Measurements from ENCODE around the gene SORCS3. TPM values are rescaled to one million over a fixed set of nuclear protein-coding genes. Genes with fewer than 3 reads are reported as not detected.

SORCS3 gene
- total RNA-seq, 1 experiment from 2014 or later = 0.18 TPM

DNA sequence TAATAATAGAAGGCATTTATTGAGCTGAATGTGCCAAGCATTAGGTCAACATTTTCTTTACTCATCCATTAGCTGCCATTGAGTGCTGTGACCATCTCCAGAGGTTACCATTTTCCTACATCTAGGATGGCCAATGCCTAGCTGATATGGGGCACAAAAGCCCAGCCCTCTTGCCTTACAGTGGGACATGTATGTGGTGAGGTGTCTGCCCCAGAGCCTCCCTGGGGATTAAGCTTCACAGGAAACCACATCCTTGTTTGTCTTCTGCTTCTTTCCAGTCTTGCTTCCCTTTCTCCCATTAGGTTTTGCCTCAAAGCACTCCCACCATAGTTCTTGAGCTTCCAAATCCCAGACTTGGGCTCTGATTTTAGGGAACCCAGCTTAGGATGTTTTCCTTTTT lies 258.7 kb downstream of the SORCS3 start:
- H3K4me1 Mint-ChIP-seq (ENCODE audit: low read depth, unreplicated experiment) = no peaks in the 10 kb centered on the region
- no TSS peak for BruUV-seq (replicated peaks)
- H3K36me3 ChIP-seq (ENCODE audit: control insufficient read depth, insufficient read depth, low read length) = no peaks in the 10 kb centered on the region

DNA sequence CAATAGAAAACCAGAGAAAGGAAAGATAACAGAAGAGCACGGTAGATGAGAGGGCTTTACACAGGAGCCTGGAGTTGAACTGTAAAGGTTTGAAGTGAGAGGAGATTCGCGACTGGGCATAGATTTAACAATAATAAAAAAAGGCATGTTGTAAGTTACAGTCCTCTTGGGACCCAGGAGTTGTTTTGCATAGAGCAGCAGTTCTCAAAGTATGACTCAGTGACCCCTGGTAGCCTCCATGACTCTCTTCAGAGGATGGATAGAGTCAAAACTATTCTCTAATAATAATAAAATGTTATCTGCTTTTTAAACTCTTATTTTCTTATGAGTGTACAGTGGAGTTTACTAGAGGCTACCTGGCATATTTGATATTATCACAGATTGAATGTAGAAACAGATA lies 262.3 kb downstream of the SORCS3 start:
- Mint-ChIP-seq H3K36me3 (ENCODE audit: insufficient read depth, unreplicated experiment) (no peaks in the 10 kb centered on the region), H3K4me3 (ENCODE audit: unreplicated experiment) (no peak overlapping the region), H3K27me3 (ENCODE audit: insufficient read depth, unreplicated experiment) (peaks cover 11% of the 10 kb centered on the region), H3K27ac (ENCODE audit: unreplicated experiment) (no peak overlapping the region), H3K9me3 (ENCODE audit: unreplicated experiment) (no peaks in the 10 kb centered on the region), H3K4me1 (ENCODE audit: low read depth, unreplicated experiment) (no peaks in the 10 kb centered on the region)
- Histone ChIP-seq H3K9me3 (no peaks in the 10 kb centered on the region), H3K4me3 (ENCODE audit: low read depth, low read length) (no peak overlapping the region), H3K27me3 (replicated peaks; ENCODE audit: control insufficient read depth, insufficient read depth, low read length) (no peaks in the 10 kb centered on the region), H3K36me3 (ENCODE audit: control insufficient read depth, insufficient read depth, low read length) (no peaks in the 10 kb centered on the region), H3K4me1 (no peaks in the 10 kb centered on the region)
- POLR2A ChIA-PET = no interaction called here
- no TSS peak for BruUV-seq (replicated peaks)
- CTCF ChIA-PET = no interaction called here
- intact Hi-C loops (cut with micrococcal nuclease; ENCODE audit: unreplicated experiment) = no loop called here
- TF ChIP-seq CTCF (IDR thresholded peaks at IDR 0.05; ENCODE audit: insufficient read depth in 1 of 2, low read depth in 1 of 2, low read length in 1 of 2, severe bottlenecking in 1 of 2, unreplicated experiment in 1 of 2) = no peak
- no peak for DNase-seq

More for the DNA sequence above, 258.7 kb downstream of the SORCS3 start:
- intact Hi-C loops (cut with micrococcal nuclease; ENCODE audit: unreplicated experiment) = no loop called here
- CTCF ChIA-PET = no interaction called here
- H3K4me1 ChIP-seq = no peaks in the 10 kb centered on the region
- no peak overlapping the region for H3K4me3 Mint-ChIP-seq (ENCODE audit: unreplicated experiment)
- no peaks in the 10 kb centered on the region for H3K9me3 Mint-ChIP-seq (ENCODE audit: unreplicated experiment)
- no peak for DNase-seq
- H3K27ac Mint-ChIP-seq (ENCODE audit: unreplicated experiment) = no peak overlapping the region
- no peak overlapping the region for H3K4me3 ChIP-seq (ENCODE audit: low read depth, low read length)
- H3K27me3 ChIP-seq (replicated peaks; ENCODE audit: control insufficient read depth, insufficient read depth, low read length) = no peaks in the 10 kb centered on the region
- no peak for TF ChIP-seq CTCF (IDR thresholded peaks at IDR 0.05; ENCODE audit: insufficient read depth in 1 of 2, low read depth in 1 of 2, low read length in 1 of 2, severe bottlenecking in 1 of 2, unreplicated experiment in 1 of 2)
- POLR2A ChIA-PET = no interaction called here
- H3K36me3 Mint-ChIP-seq (ENCODE audit: insufficient read depth, unreplicated experiment) = no peaks in the 10 kb centered on the region
- H3K27me3 Mint-ChIP-seq (ENCODE audit: insufficient read depth, unreplicated experiment) = peaks cover 4% of the 10 kb centered on the region
- H3K9me3 ChIP-seq = no peaks in the 10 kb centered on the region

DNA sequence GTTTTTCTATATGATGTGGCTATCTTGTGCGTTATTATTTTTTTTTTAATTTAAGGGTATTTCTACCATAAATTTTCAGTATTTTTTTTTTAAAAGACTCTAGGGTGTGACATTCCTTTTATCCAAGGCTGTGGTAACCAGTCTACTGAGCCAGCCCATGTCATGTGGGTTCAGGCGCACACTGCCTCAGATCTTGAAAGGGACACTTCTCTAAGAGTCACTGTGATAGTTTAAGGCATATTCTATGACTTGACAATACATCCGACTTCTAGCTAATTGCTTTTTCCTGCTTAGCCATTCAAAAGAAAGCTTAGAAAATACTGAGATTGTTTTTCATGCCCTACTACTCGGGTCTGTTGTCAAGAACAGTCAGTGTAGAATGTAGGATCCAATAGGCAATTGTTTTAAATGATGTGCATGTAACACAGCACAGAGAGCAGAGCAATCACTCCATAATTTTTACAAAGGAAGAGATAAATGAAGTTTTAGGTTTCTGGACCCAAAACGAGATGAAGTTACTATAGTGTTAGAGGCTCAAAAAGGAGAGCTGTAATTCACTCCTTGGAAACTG lies 263.7 kb downstream of the SORCS3 start:
- H3K36me3 ChIP-seq (ENCODE audit: control insufficient read depth, insufficient read depth, low read length) = no peaks in the 10 kb centered on the region
- no peak overlapping the region for H3K4me3 Mint-ChIP-seq (ENCODE audit: unreplicated experiment)
- no peaks in the 10 kb centered on the region for H3K9me3 ChIP-seq
- no peaks in the 10 kb centered on the region for H3K9me3 Mint-ChIP-seq (ENCODE audit: unreplicated experiment)
- no peak for DNase-seq
- peaks cover 15% of the 10 kb centered on the region for H3K27me3 Mint-ChIP-seq (ENCODE audit: insufficient read depth, unreplicated experiment)
- H3K4me1 ChIP-seq = no peaks in the 10 kb centered on the region
- intact Hi-C loops (cut with micrococcal nuclease; ENCODE audit: unreplicated experiment) = no loop called here
- H3K27me3 ChIP-seq (replicated peaks; ENCODE audit: control insufficient read depth, insufficient read depth, low read length) = no peaks in the 10 kb centered on the region
- no peaks in the 10 kb centered on the region for H3K4me1 Mint-ChIP-seq (ENCODE audit: low read depth, unreplicated experiment)
- H3K27ac Mint-ChIP-seq (ENCODE audit: unreplicated experiment) = no peak overlapping the region
- TF ChIP-seq CTCF (IDR thresholded peaks at IDR 0.05; ENCODE audit: insufficient read depth in 1 of 2, low read depth in 1 of 2, low read length in 1 of 2, severe bottlenecking in 1 of 2, unreplicated experiment in 1 of 2) = no peak
- POLR2A ChIA-PET = no interaction called here
- BruUV-seq (replicated peaks) = no TSS peak
- H3K4me3 ChIP-seq (ENCODE audit: low read depth, low read length) = no peak overlapping the region
- H3K36me3 Mint-ChIP-seq (ENCODE audit: insufficient read depth, unreplicated experiment) = no peaks in the 10 kb centered on the region
- CTCF ChIA-PET = no interaction called here

Data from Caco-2 (cell line).